Activated T-helper 1 cell treated with anti-CD3 and anti-CD28 coated beads, Interleukin-12 subunit alpha, Interleukin-12 subunit beta, Interleukin-2, Interleukin-4 antibody, amounts not matched to agents 30 ng/mL and 10 ng/mL and 1 ng/mL, durations not matched to agents 14 hours and 24 hours and 36 hours (primary cell): Measurements from ENCODE around the gene PHC2. TPM values are rescaled to one million over a fixed set of nuclear protein-coding genes. Genes with fewer than 3 reads are reported as not detected.

ENCODE experiments used
- DNase-seq: peaks from one replicate; pipeline ENCODE4 v3.0.0; 2021; ENCODE audit warnings: low spot score
- H3K27ac Mint-ChIP-seq: one replicate; pipeline ENCODE4 v1.8.0; 2021; ENCODE audit warnings: mild to moderate bottlenecking, mixed read lengths
- H3K27me3 Mint-ChIP-seq: one replicate; pipeline ENCODE4 v1.8.0; 2022; ENCODE audit warnings: mild to moderate bottlenecking, moderate library complexity, mixed read lengths; ENCODE audit not compliant: insufficient read depth
- H3K36me3 Mint-ChIP-seq: one replicate; pipeline ENCODE4 v1.8.0; 2021; ENCODE audit warnings: low read depth, mixed read lengths
- H3K4me1 Mint-ChIP-seq: one replicate; pipeline ENCODE4 v1.8.0; 2021; ENCODE audit warnings: low read depth, mixed read lengths
- H3K4me3 Mint-ChIP-seq: one replicate; pipeline ENCODE4 v1.8.0; 2021; ENCODE audit warnings: mild to moderate bottlenecking, moderate library complexity, mixed read lengths
- H3K9me3 Mint-ChIP-seq: one replicate; pipeline ENCODE4 v1.8.0; 2021; ENCODE audit warnings: mixed read lengths
- intact Hi-C: fragments of 100-400 bp; cut with micrococcal nuclease; formaldehyde crosslinking; loops from one replicate; pipeline ENCODE4 v1.15.1; 2024
- total RNA-seq: library from RNA; stranded (reverse); gene quantifications from 2 replicates; pipeline ENCODE4 v1.2.3, GENCODE V29; 2022

The PHC2 gene
- total RNA-seq, 1 donor from 2014 or later, result 36.7 TPM

DNA sequence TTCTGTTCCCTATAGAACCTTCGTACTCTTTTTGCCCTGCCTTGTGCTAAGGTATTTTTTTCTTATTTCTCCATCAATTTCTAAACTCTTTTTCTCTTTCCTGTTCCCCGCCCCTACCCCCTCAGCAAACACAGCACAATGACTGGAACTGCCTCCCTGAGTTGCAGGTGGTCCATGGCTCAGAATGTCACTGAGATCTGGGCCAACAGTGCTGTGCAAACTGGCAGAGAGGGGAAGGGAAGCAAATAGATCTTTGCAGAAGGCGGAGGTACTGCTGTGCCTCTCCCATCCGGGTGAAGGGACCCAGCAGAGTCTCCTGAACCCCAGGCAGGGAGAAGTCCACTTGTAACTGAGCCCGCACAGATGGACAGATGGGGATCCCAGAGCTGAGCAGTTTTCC lies 77.4 kb downstream of the PHC2 start:
- Mint-ChIP-seq H3K4me3 (no peak overlapping the region), H3K36me3 (peaks cover 2% of the 10 kb centered on the region), H3K4me1 (peaks cover 14% of the 10 kb centered on the region), H3K27me3 (peaks cover 9% of the 10 kb centered on the region), H3K27ac (no peak overlapping the region), H3K9me3 (no peaks in the 10 kb centered on the region)
- no peak for DNase-seq
- intact Hi-C loops, result no loop called here

DNA sequence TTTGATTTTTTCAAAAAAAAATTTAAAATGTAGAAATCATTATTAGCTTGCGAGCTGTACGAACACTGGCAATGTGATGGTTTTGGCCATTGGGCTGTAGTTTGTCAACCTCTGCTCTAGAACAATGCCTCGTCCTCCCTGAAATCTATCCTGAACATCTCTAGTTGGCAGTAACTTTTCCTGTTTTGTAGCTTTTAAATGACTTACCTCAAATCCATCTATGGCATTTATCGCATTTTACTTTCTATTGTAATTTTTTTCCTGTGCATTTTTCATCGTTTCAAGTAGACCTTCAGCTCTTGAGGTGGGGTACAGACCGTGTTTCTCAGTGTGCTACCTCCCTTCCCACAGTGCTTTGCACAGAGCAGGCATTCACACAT lies 79.6 kb downstream of the PHC2 start:
- Mint-ChIP-seq H3K4me3 (peak overlapping the region; percentile 60), H3K27ac (no peak overlapping the region), H3K27me3 (peaks cover 2% of the 10 kb centered on the region), H3K36me3 (peaks cover 14% of the 10 kb centered on the region), H3K4me1 (peaks cover 34% of the 10 kb centered on the region), H3K9me3 (no peaks in the 10 kb centered on the region)
- no peak for DNase-seq
- intact Hi-C loops, result loop anchor here (2.0 kb wide), 1 partner anchor 224 kb away; no protein-coding TSS in a partner anchor

GRCh38 chr1:33350611-33351280 lies 80.1 kb downstream of the PHC2 start:
- intact Hi-C loops, result loop anchor here (1.0 to 2.0 kb wide), 5 partner anchors 17 to 224 kb away; partner anchors contain the start of genes TRIM62 and ZSCAN20
- Mint-ChIP-seq H3K27ac (peak overlapping the region; percentile 91), H3K36me3 (peaks cover 14% of the 10 kb centered on the region), H3K4me1 (peaks cover 37% of the 10 kb centered on the region), H3K9me3 (no peaks in the 10 kb centered on the region), H3K4me3 (peak overlapping the region; percentile 92), H3K27me3 (peaks cover 2% of the 10 kb centered on the region)
- no peak for DNase-seq

DNA sequence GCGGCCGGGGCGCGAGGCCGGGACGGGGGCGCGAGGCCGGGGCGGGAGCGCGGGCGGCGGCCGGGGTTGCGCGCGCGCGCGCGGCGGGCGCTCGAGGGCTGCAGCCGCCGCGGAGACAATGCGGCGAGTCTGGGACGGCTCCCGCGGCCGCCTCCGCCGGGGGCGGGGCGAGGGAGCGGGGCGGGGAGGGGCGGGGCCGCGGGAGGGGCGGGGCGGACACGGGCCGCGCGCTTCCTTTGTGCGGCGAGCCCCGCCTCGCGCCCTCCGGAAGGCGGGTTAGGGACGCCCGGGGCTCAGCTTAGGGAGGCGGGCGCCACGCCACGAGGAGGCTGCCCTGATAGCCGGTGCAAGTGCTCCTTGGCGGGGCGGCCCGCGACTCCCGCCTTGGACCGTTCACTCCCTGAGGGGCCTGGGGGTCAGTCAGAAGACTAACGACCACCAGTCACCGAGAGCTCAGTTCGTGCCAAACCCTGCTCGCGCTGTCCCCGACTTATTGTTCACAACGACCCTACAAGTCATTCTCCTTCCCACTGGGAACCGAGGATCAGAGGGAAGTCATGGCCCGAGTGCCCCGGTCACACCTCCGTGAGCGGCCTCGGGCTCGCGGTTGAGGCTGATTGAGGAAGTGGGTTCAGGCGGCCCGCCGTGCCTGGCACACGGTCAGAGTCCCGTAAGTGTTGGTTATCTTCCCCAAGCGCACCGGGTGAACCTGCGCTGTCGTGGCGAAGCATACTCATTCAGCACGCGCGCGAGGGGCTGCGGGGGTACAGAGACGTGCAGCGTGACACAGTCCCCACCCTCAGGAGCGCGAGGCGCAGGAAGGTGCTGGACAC lies 80.9 kb downstream of the PHC2 start:
- intact Hi-C loops, result loop anchor here (1.0 to 2.0 kb wide), 7 partner anchors 17 to 223 kb away; partner anchors contain the start of genes PHC2, TRIM62, ZNF362 and ZSCAN20
- Mint-ChIP-seq H3K36me3 (peaks cover 17% of the 10 kb centered on the region), H3K27me3 (peaks cover under 1% of the 10 kb centered on the region), H3K27ac (peak overlapping the region; percentile 91), H3K4me1 (peaks cover 42% of the 10 kb centered on the region), H3K4me3 (peak overlapping the region; percentile 92), H3K9me3 (no peaks in the 10 kb centered on the region)
- DNase-seq, result peak; percentile 80

- Mint-ChIP-seq H3K9me3 (no peaks in the 10 kb centered on the region), H3K4me1 (peaks cover 44% of the 10 kb centered on the region), H3K4me3 (peak overlapping the region; percentile 89), H3K27ac (peak overlapping the region; percentile 72), H3K36me3 (peaks cover 19% of the 10 kb centered on the region), H3K27me3 (no peaks in the 10 kb centered on the region)
- intact Hi-C loops, result loop anchor here (1.0 to 2.0 kb wide), 2 partner anchors 82 to 92 kb away; partner anchors contain the start of genes PHC2 and ZNF362
- DNase-seq, result peak; percentile 37
Observed at GRCh38 chr1:33349081-33349759, 81.7 kb downstream of the PHC2 start.

DNA sequence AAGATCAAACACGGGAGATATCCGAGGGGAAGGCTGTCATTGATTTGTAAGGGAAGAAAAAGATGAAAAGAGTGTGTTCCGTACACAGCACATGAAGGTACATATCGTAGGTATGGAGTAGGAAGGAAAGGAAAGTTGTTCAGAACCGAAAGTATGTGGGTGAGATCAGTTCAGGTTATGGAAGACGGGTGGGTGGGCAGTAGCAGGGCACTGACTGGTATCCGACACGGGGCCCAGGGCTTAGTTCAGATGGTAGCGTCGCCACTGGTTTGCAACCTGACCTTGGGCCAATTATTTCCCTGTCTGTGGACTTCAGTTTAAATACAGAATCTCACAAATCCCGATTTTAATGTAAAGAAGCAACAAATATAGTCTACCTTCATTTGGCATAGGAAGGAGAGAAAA lies 82.2 kb downstream of the PHC2 start:
- intact Hi-C loops, result loop anchor here (1.0 to 2.0 kb wide), 2 partner anchors 83 to 92 kb away; partner anchors contain the start of genes PHC2 and ZNF362
- DNase-seq, result no peak
- H3K4me1 Mint-ChIP-seq, result peaks cover 49% of the 10 kb centered on the region
- peak overlapping the region; percentile 89 for H3K4me3 Mint-ChIP-seq
- H3K36me3 Mint-ChIP-seq, result peaks cover 19% of the 10 kb centered on the region
- no peaks in the 10 kb centered on the region for H3K9me3 Mint-ChIP-seq
- H3K27ac Mint-ChIP-seq, result peak overlapping the region; percentile 72
- no peaks in the 10 kb centered on the region for H3K27me3 Mint-ChIP-seq

DNA sequence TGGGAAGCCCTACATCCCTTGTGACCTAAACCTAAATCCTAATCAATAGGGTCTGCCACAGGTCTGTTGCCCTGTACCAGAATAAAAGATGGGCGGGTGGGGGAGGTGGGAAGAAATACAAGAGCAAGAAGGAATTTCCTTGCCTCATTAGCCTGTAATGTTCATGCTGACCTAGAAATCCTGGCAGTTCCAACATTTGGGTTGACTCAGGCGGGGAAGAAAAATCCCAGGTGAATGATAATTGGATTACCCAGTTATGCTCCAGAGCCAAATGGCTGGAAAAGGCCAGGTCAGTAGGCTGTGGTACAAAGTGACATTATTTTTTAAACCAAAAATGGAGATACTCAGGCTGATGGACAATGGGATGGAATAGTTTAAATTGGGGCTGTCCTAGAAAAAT lies 82.7 kb downstream of the PHC2 start:
- H3K36me3 Mint-ChIP-seq, result peaks cover 19% of the 10 kb centered on the region
- H3K27ac Mint-ChIP-seq, result peak overlapping the region; percentile 72
- intact Hi-C loops, result loop anchor here (2.0 kb wide), 1 partner anchor 91 kb away; the partner anchor contains the start of gene ZNF362
- peak overlapping the region; percentile 89 for H3K4me3 Mint-ChIP-seq
- H3K4me1 Mint-ChIP-seq, result peaks cover 50% of the 10 kb centered on the region
- H3K9me3 Mint-ChIP-seq, result no peaks in the 10 kb centered on the region
- DNase-seq, result no peak
- no peaks in the 10 kb centered on the region for H3K27me3 Mint-ChIP-seq

DNA sequence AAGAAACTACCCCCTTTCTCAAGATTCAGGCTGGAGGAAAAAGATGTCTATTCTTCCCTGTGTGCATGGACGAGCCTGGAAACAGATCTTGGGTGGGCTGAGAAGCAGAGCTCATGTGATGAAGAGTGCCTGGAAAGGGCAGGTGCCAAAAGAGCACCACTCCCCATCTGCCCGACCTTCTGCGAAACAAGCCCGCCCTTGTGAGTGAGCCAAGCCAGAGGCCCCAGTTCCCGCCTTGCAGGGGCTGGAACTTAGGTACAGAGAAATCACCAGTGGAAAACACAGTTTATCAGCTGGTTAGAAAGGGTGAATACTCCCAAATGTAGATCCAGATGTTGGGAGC lies 83.3 kb downstream of the PHC2 start:
- Mint-ChIP-seq H3K27me3 (no peaks in the 10 kb centered on the region), H3K9me3 (no peaks in the 10 kb centered on the region), H3K4me3 (peak overlapping the region; percentile 89), H3K4me1 (peaks cover 54% of the 10 kb centered on the region), H3K27ac (no peak overlapping the region), H3K36me3 (peaks cover 20% of the 10 kb centered on the region)
- intact Hi-C loops, result no loop called here
- DNase-seq, result no peak

DNA sequence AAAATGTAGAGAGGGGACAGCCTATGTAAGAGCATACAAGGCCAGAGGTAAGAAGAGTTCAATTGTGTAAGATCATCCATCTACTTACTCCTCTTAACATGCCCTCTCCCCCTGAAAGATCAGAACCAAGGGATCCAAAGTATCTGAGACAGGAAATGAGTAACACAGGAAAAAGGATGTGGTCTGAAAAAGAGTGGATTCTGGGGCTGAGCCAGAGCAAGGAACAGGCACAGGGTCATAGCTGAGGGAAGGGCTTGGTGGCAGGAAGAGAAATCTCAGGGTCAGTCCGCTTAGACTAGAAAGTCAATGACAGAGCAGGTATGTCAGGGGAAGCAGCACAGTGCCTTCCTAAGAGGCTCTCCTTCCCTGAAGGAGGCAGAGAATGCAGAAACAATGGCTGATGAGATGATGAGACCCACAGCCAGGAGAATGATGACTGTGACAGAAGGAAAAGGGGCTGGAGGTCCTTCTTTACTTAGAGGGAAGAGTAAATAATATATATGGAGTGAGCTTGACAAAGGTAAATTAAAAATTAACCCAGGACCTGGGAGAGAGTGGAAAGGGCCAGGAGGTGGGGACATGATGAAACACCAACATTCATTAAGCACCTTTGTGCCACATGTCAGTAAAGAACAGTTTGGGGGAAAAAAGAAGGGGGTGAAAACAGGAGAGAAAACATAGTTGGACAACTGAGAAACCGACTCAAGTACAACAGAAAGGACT lies 83.8 kb downstream of the PHC2 start:
- intact Hi-C loops, result no loop called here
- Mint-ChIP-seq H3K27me3 (no peaks in the 10 kb centered on the region), H3K4me3 (peak overlapping the region; percentile 89), H3K9me3 (no peaks in the 10 kb centered on the region), H3K4me1 (peaks cover 56% of the 10 kb centered on the region), H3K27ac (peak overlapping the region; percentile 52), H3K36me3 (peaks cover 21% of the 10 kb centered on the region)
- DNase-seq, result no peak

GRCh38 chr1:33346533-33346926 lies 84.4 kb downstream of the PHC2 start:
- intact Hi-C loops, result no loop called here
- Mint-ChIP-seq H3K27ac (no peak overlapping the region), H3K9me3 (no peaks in the 10 kb centered on the region), H3K4me1 (peaks cover 56% of the 10 kb centered on the region), H3K27me3 (no peaks in the 10 kb centered on the region), H3K4me3 (peak overlapping the region; percentile 89), H3K36me3 (peaks cover 21% of the 10 kb centered on the region)
- DNase-seq, result no peak

GRCh38 chr1:33344896-33345560 lies 85.9 kb downstream of the PHC2 start:
- peaks cover 28% of the 10 kb centered on the region for H3K36me3 Mint-ChIP-seq
- peaks cover 51% of the 10 kb centered on the region for H3K4me1 Mint-ChIP-seq
- intact Hi-C loops, result no loop called here
- no peaks in the 10 kb centered on the region for H3K9me3 Mint-ChIP-seq
- no peak for DNase-seq
- H3K27me3 Mint-ChIP-seq, result no peaks in the 10 kb centered on the region
- no peak overlapping the region for H3K4me3 Mint-ChIP-seq
- no peak overlapping the region for H3K27ac Mint-ChIP-seq

- H3K27ac Mint-ChIP-seq, result no peak overlapping the region
- peaks cover 27% of the 10 kb centered on the region for H3K36me3 Mint-ChIP-seq
- peaks cover 48% of the 10 kb centered on the region for H3K4me1 Mint-ChIP-seq
- H3K27me3 Mint-ChIP-seq, result no peaks in the 10 kb centered on the region
- intact Hi-C loops, result no loop called here
- H3K9me3 Mint-ChIP-seq, result no peaks in the 10 kb centered on the region
- DNase-seq, result no peak
- no peak overlapping the region for H3K4me3 Mint-ChIP-seq
Observed at GRCh38 chr1:33343539-33343938, 87.4 kb downstream of the PHC2 start.
